Measurements from ENCODE around the gene MLXIP.

The MLXIP gene

GRCh38 chr12:122190842-122191668, 112.5 kb downstream of the MLXIP start:
- peak; percentile 21 to 59 for DNase-seq

- no peak for DNase-seq
These were observed 113.9 kb downstream of the MLXIP start for GRCh38 chr12:122192441-122192840.

- DNase-seq: no peak
These were observed 116.2 kb downstream of the MLXIP start for GRCh38 chr12:122194804-122195203.

GRCh38 chr12:122195405-122195804, 116.8 kb downstream of the MLXIP start:
- DNase-seq: no peak
